Progenitor cell of endocrine pancreas (in vitro differentiated cells): ENCODE results near the gene FGFRL1. TPM values are rescaled to one million over a fixed set of nuclear protein-coding genes. Genes with fewer than 3 reads are reported as not detected.

ENCODE experiments used
- DNase-seq: peaks from one replicate; pipeline ENCODE4 v3.0.0; 2021; ENCODE audit warnings: low spot score; ENCODE audit not compliant: unreplicated experiment
- H3K27ac Mint-ChIP-seq: 2 replicates; pipeline ENCODE4 v1.8.0; 2021; ENCODE audit warnings: mild to moderate bottlenecking, moderate library complexity, mixed read lengths
- H3K27me3 Mint-ChIP-seq: 2 replicates; pipeline ENCODE4 v1.8.0; 2021; ENCODE audit warnings: mixed read lengths
- H3K36me3 Mint-ChIP-seq: 2 replicates; pipeline ENCODE4 v1.8.0; 2022; ENCODE audit warnings: mixed read lengths; ENCODE audit not compliant: insufficient read depth
- H3K4me1 Mint-ChIP-seq: 2 replicates; pipeline ENCODE4 v1.8.0; 2021; ENCODE audit warnings: low read depth, mixed read lengths
- H3K4me3 Mint-ChIP-seq: 2 replicates; pipeline ENCODE4 v1.8.0; 2021; ENCODE audit warnings: low read depth, mild to moderate bottlenecking, moderate library complexity, mixed read lengths
- H3K9me3 Mint-ChIP-seq: 2 replicates; pipeline ENCODE4 v1.8.0; 2021; ENCODE audit warnings: low read depth, mixed read lengths
- total RNA-seq: library from RNA; stranded (reverse); gene quantifications from 2 replicates; pipeline ENCODE4 v1.2.1, GENCODE V29; 2021
- TF ChIP-seq, protein P1 (sequence below): fragments of 200-600 bp; sonication (generic); IDR thresholded peaks from one replicate; pipeline ENCODE4 v1.5.0; 2021; ENCODE audit warnings: antibody characterized with exemption, mild to moderate bottlenecking; ENCODE audit not compliant: unreplicated experiment

FGFRL1 gene
- total RNA-seq, 1 donor from 2014 or later = 126 TPM

DNA sequence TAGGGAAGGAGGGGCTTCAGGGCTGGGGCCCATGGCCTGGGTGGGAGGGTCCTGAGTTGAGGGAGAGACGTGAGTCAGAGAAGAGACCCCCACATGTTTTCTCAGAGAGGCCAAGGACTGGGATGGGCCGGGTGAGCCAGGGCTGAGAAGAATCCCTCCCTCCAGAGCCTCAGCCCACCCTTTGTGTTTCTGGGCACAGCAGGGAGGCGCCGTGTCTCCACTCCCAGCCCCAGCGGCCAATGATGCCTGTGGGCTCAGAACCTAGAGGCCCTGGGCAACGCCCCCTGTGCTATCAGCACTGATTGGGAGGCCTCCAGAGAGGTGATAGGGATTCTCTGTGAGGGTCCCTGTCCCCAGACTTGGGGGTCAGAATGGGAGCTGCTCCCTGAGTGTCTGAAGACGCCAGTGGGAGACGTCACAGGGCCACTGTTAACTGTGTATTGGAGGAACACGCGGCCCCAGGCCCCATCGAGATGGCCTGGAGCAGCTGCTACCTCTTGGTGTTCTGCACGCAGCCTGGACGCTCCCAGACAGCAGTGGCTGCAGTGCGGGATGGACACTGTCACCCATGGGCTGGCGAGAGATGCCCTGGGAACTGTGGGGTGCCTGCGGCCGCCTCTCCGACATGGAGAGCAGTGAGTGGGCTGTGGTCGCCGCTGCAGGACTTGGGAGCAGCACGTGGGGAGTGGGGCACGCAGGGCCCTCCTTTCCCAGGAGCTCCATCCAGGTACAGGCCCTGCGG lies 8.5 kb downstream of the FGFRL1 start:
- Mint-ChIP-seq H3K27ac (no peak overlapping the region), H3K36me3 (peaks cover 1% of the 10 kb centered on the region), H3K27me3 (no peaks in the 10 kb centered on the region), H3K9me3 (no peaks in the 10 kb centered on the region), H3K4me3 (no peak overlapping the region), H3K4me1 (peaks cover 10% of the 10 kb centered on the region)
- DNase-seq = no peak
- TF ChIP-seq, protein P1, sequence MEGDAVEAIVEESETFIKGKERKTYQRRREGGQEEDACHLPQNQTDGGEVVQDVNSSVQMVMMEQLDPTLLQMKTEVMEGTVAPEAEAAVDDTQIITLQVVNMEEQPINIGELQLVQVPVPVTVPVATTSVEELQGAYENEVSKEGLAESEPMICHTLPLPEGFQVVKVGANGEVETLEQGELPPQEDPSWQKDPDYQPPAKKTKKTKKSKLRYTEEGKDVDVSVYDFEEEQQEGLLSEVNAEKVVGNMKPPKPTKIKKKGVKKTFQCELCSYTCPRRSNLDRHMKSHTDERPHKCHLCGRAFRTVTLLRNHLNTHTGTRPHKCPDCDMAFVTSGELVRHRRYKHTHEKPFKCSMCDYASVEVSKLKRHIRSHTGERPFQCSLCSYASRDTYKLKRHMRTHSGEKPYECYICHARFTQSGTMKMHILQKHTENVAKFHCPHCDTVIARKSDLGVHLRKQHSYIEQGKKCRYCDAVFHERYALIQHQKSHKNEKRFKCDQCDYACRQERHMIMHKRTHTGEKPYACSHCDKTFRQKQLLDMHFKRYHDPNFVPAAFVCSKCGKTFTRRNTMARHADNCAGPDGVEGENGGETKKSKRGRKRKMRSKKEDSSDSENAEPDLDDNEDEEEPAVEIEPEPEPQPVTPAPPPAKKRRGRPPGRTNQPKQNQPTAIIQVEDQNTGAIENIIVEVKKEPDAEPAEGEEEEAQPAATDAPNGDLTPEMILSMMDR = no peak

DNA sequence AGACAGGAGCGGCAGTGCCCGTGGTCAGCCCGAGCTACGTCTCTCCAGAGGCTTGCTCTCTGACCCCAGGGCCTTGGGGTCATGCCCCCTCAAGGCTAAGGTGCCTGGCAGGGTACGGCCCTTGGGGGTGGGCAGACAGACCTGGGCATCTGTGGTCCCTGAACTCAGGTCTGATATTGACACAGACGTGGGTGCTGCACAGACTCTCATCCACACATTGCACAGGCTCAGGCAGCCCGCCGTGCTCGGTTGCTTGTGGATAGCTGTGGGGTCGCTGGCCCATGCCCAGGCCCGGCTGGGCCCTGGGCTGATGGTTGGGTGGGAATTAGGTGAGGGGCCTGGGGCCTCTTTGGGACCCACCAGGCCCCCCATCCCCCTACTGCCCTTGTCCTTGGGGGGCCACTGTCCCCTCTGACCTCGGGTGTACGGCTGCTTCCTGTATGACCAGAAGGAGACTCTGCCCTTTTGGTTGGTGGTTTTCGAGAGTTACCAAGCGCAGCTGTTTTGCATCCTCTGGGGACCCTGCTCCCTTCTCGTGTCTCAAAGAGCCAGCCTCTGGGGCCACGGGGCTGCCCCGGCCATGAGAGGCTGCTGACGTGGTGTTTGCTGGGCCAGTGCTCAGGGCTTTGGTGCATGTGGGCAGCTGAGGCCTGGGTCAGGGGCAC lies 10.1 kb downstream of the FGFRL1 start:
- Mint-ChIP-seq H3K36me3 (peaks cover 8% of the 10 kb centered on the region), H3K9me3 (no peaks in the 10 kb centered on the region), H3K4me1 (peaks cover 10% of the 10 kb centered on the region), H3K27ac (no peak overlapping the region), H3K27me3 (no peaks in the 10 kb centered on the region), H3K4me3 (no peak overlapping the region)
- DNase-seq = no peak
- TF ChIP-seq, protein P1 = no peak

DNA sequence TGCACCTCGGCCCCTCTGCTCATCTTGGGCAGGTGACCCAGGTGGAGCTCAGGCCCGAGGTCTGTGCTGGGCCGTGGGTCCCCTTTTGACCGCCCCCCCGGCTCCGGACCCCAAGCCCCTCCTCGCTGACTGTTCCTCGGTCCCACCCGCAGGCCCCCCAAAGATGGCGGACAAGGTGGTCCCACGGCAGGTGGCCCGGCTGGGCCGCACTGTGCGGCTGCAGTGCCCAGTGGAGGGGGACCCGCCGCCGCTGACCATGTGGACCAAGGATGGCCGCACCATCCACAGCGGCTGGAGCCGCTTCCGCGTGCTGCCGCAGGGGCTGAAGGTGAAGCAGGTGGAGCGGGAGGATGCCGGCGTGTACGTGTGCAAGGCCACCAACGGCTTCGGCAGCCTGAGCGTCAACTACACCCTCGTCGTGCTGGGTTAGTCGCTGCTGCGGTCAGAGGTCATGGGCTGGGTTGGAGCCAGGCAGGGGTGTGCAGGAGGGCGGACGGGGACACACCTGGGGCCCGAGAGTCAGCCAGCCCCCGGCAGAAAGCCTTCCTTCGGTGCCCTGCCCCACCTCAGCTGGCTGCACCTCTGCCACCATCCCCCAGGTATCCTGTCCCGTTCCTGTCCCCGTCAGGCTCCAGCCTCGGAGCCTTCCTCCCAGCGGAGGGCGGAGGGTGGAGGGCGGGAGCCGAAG lies 10.8 kb downstream of the FGFRL1 start:
- no peaks in the 10 kb centered on the region for H3K9me3 Mint-ChIP-seq
- peaks cover 8% of the 10 kb centered on the region for H3K36me3 Mint-ChIP-seq
- no peak overlapping the region for H3K27ac Mint-ChIP-seq
- no peak for DNase-seq
- H3K4me3 Mint-ChIP-seq = no peak overlapping the region
- TF ChIP-seq, protein P1 = no peak
- H3K4me1 Mint-ChIP-seq = peaks cover 10% of the 10 kb centered on the region
- H3K27me3 Mint-ChIP-seq = no peaks in the 10 kb centered on the region

DNA sequence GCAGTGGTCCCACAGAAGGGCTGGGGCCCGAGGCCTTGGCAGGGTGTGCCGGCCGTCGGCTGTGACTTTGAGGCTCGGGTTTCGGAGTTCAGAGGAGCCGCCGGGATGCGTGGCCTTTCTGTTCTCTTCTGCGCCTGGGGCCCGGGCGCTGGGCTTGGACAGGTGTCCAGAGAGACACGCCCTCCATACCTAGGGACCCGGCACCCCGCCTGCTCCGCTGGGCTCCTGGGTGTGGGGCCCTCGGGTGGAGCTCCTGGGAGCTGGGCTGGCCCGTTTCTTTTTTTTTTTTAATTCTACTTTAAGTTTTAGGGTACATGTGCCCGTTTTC lies 11.3 kb downstream of the FGFRL1 start:
- TF ChIP-seq, protein P1 = no peak
- Mint-ChIP-seq H3K4me1 (peaks cover 10% of the 10 kb centered on the region), H3K4me3 (no peak overlapping the region), H3K27me3 (no peaks in the 10 kb centered on the region), H3K9me3 (no peaks in the 10 kb centered on the region), H3K36me3 (peaks cover 8% of the 10 kb centered on the region), H3K27ac (no peak overlapping the region)
- DNase-seq = no peak

DNA sequence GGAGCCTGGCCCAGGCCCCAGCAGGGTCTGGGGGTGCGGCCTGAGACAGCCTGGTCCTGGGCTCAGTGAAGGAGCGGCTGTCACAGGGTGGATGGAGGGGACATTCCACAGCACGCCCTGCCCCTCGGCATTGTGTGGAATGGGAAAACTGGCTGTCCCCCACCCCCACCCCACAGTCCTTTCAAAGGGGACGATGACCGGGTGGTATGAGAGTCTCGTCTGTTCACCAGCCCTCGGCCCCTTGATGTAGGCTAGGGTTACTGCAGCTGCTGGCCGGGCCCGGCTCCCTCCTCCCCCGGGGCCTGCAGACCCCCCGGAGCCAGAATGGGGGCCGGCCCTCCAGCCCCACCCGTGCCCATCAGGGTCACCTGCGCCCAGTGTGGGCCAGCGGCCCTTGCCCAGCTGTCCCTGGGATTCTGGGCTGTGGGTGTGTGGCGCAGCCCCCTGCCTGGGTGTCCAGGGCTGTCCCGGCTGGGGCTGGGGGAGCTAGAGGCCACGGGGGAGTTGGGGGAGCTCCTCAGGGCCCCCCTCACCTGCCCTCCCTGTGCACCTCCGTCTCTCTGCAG lies 11.7 kb downstream of the FGFRL1 start:
- Mint-ChIP-seq H3K27ac (no peak overlapping the region), H3K4me1 (peaks cover 9% of the 10 kb centered on the region)
- no peak for DNase-seq

More for the DNA sequence above, 11.7 kb downstream of the FGFRL1 start:
- Mint-ChIP-seq H3K27me3 (no peaks in the 10 kb centered on the region), H3K9me3 (no peaks in the 10 kb centered on the region), H3K36me3 (peaks cover 8% of the 10 kb centered on the region), H3K4me3 (no peak overlapping the region)
- TF ChIP-seq, protein P1 = no peak
